PC-9 (cell line): Measurements from ENCODE around the gene NLGN2.

Experiments
- CTCF ChIP-seq: fragments of 200-600 bp; sonication (generic); conservative IDR thresholded peaks from 2 replicates; pipeline ENCODE4 v1.6.1; 2017; ENCODE audit warnings: mixed run types, antibody characterized with exemption, mild to moderate bottlenecking, moderate library complexity
- EZH2 ChIP-seq: fragments of 200-600 bp; sonication (generic); IDR thresholded peaks from 2 replicates; pipeline ENCODE4 v1.8.0; 2017; ENCODE audit warnings: antibody characterized with exemption, low read depth

GRCh38 chr17:7467498-7467897, 59.9 kb downstream of the NLGN2 start:
- no peak for TF ChIP-seq CTCF
- no peak for TF ChIP-seq EZH2
